ENCODE measurements around the gene IL33.

Gene IL33

GRCh38 chr9:6216002-6216401 is 395 bp downstream of the IL33 start:
- TF ChIP-seq CTCF (IDR thresholded peaks at IDR 0.05; ENCODE audit: low read depth, low read length, missing control alignments) = no peak
- DNase-seq (ENCODE audit: extremely low read depth, low read depth) = no peak
- H3K4me3 ChIP-seq (replicated peaks; ENCODE audit: low read depth, low read length) = no peak overlapping the region

GRCh38 chr9:6216951-6217350 is 1.3 kb downstream of the IL33 start:
- no peak for DNase-seq (ENCODE audit: extremely low read depth, low read depth)
- H3K4me3 ChIP-seq (replicated peaks; ENCODE audit: low read depth, low read length) = no peak overlapping the region
- TF ChIP-seq CTCF (IDR thresholded peaks at IDR 0.05; ENCODE audit: low read depth, low read length, missing control alignments) = no peak

- no peak for TF ChIP-seq CTCF (IDR thresholded peaks at IDR 0.05; ENCODE audit: low read depth, low read length, missing control alignments)
- DNase-seq (ENCODE audit: extremely low read depth, low read depth) = no peak
- H3K4me3 ChIP-seq (replicated peaks; ENCODE audit: low read depth, low read length) = no peak overlapping the region
These were observed 2.5 kb downstream of the IL33 start for GRCh38 chr9:6218099-6218502.

- no peak for DNase-seq (ENCODE audit: extremely low read depth, low read depth)
- no peak for TF ChIP-seq CTCF (IDR thresholded peaks at IDR 0.05; ENCODE audit: low read depth, low read length, missing control alignments)
- H3K4me3 ChIP-seq (replicated peaks; ENCODE audit: low read depth, low read length) = no peak overlapping the region
These were observed 3.4 kb downstream of the IL33 start for GRCh38 chr9:6219040-6219439.

GRCh38 chr9:6219981-6220380 is 4.4 kb downstream of the IL33 start:
- DNase-seq (ENCODE audit: extremely low read depth, low read depth) = no peak
- no peak for TF ChIP-seq CTCF (IDR thresholded peaks at IDR 0.05; ENCODE audit: low read depth, low read length, missing control alignments)
- H3K4me3 ChIP-seq (replicated peaks; ENCODE audit: low read depth, low read length) = no peak overlapping the region

GRCh38 chr9:6224393-6225154 is 9.0 kb downstream of the IL33 start:
- DNase-seq (ENCODE audit: extremely low read depth, low read depth) = no peak
- no peak for TF ChIP-seq CTCF (IDR thresholded peaks at IDR 0.05; ENCODE audit: low read depth, low read length, missing control alignments)
- no peak overlapping the region for H3K4me3 ChIP-seq (replicated peaks; ENCODE audit: low read depth, low read length)

GRCh38 chr9:6226696-6227095 is 11.1 kb downstream of the IL33 start:
- no peak for TF ChIP-seq CTCF (IDR thresholded peaks at IDR 0.05; ENCODE audit: low read depth, low read length, missing control alignments)
- no peak overlapping the region for H3K4me3 ChIP-seq (replicated peaks; ENCODE audit: low read depth, low read length)
- DNase-seq (ENCODE audit: extremely low read depth, low read depth) = no peak
